Measurements from ENCODE around the gene PRKCQ.
A peak's percentile ranks its signal among the peaks of the same experiment; 100 is the strongest.

PRKCQ gene

DNA sequence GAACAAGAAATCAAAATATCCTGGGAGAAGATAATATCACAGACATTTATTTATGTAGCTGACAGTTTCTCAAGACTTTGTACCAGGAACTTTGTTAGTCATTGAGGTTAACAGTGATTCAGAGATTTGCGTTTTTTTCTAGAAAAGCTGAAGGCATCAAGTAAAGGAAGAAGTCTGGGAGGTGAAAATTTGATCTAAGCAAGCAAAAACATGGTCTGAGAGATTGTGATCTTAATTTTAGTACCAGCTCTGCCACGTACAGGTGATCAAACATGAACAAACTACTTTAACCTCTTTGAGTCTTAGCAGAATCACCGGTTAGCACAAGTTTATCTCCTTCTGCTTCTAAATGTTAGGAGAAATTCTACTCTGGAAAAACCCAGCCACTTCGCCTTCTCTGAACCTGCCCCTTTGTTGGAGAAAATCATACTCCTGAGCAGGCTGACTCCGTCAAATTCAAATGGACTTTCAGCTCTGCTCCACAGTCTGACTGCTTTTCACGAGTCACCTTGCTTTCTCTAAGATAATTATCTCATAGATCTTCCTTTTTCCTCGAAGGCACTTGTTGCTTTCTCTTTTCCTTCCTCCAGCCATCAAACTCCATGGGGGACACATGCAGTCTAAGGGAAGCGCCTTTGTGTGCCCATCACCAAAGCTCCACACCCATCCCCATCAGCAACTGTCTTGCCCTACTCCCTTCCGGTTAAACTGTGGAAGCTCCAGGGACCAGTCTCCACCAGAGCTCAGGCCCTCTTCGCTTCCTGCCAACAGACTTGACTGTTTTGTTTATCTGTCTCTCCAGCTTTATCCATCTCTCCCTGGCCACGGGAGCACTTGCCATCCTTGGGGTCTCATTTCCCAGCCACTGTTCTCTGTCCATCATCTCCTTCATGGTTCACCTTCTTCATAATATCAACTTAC is 86.3 kb downstream of the PRKCQ start:
- DNase-seq (ENCODE audit: low read depth in 2 of 2), result peak; percentile 1 to 13
- H3K4me3 ChIP-seq (replicated peaks in 1 of 2; ENCODE audit: low read depth in 2 of 2, low read length in 2 of 2), result no peak overlapping the region

DNA sequence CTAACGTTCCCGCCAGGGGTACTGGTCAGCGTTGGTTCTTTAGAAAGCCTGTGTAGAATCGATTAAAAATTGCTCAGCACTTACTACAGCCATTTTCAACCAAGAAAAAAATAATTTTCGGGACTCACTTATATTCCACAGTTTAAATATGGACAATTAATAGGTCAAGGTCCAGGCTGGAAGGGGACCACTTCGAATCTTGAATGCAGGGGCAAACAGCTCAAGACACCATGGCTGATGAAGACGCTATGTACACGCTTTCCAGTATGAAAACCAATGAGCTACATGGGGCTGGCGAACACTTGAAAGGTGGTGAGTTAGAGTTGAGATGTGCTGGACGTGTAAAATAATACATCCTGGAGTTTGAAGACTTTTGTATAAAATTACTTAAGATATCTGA is 87.2 kb downstream of the PRKCQ start:
- H3K4me3 ChIP-seq (replicated peaks in 1 of 2; ENCODE audit: low read depth in 2 of 2, low read length in 2 of 2), result no peak overlapping the region
- no peak for DNase-seq (ENCODE audit: low read depth in 2 of 2)
- TF ChIP-seq, protein P1, sequence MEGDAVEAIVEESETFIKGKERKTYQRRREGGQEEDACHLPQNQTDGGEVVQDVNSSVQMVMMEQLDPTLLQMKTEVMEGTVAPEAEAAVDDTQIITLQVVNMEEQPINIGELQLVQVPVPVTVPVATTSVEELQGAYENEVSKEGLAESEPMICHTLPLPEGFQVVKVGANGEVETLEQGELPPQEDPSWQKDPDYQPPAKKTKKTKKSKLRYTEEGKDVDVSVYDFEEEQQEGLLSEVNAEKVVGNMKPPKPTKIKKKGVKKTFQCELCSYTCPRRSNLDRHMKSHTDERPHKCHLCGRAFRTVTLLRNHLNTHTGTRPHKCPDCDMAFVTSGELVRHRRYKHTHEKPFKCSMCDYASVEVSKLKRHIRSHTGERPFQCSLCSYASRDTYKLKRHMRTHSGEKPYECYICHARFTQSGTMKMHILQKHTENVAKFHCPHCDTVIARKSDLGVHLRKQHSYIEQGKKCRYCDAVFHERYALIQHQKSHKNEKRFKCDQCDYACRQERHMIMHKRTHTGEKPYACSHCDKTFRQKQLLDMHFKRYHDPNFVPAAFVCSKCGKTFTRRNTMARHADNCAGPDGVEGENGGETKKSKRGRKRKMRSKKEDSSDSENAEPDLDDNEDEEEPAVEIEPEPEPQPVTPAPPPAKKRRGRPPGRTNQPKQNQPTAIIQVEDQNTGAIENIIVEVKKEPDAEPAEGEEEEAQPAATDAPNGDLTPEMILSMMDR (IDR thresholded peaks at IDR 0.05; ENCODE audit: low read depth, low read length), result no peak

More for the DNA sequence above, 86.3 kb downstream of the PRKCQ start:
- TF ChIP-seq, protein P1 (IDR thresholded peaks at IDR 0.05; ENCODE audit: low read depth, low read length), result no peak

DNA sequence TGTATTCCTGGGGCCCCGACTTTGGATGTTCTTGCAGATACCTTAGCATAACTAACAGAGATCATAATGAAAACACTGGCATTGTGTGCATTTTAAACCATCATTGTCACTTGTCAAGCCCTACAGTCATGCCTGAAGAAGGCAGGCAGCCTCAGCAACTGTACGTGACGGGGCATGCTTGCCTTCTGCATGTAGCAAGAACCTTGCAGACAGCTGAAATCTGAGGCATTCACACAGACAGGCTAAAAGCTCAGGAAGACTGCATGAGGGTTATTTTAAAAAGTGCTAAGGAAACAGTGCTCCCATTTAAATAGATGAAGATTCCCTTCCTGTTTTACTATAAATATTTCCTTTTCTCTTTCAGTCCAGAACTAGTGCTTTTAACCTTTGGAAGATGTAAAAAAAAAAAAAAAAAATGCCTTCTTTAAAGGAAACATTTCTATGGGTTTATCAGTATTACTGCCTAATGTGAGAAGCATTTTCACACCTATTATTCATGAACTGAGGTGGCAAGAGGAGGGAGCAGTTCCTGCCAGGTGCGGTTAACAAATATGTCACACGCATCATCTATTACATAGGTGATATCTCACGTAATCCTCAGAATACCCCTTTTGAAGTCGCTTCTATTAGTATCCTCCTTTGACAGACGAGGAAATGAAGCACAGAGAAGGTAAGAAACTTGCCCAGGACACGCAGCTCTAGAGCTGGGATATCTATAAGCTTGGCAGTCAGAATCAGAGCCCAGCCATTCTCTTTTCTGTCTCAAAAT is 88.1 kb downstream of the PRKCQ start:
- DNase-seq (ENCODE audit: low read depth in 2 of 2), result no peak
- TF ChIP-seq, protein P1 (IDR thresholded peaks at IDR 0.05; ENCODE audit: low read depth, low read length), result no peak
- no peak overlapping the region for H3K4me3 ChIP-seq (replicated peaks in 1 of 2; ENCODE audit: low read depth in 2 of 2, low read length in 2 of 2)

DNA sequence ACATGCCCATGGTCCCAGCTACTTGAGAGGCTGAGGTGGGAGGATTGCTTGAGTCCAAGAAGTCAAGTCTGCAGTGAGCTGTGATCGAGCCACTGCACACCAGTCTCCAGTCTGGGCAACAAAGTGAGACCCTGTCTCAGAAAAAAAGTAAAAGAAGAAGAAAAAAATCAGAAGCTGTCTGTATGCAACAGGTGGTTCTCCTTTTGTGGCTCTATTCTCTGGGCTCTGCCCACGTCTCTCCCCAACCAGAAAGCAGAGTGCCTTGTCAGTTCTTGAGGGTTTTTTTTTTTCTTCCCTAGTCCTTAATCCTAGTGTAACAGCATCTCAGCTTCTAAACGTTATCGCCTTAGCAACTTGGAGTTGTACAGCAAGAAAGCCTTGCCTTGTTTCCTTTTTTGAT is 89.5 kb downstream of the PRKCQ start:
- no peak for DNase-seq (ENCODE audit: low read depth in 2 of 2)
- H3K4me3 ChIP-seq (replicated peaks in 1 of 2; ENCODE audit: low read depth in 2 of 2, low read length in 2 of 2), result no peak overlapping the region
- TF ChIP-seq, protein P1 (IDR thresholded peaks at IDR 0.05; ENCODE audit: low read depth, low read length), result no peak

DNA sequence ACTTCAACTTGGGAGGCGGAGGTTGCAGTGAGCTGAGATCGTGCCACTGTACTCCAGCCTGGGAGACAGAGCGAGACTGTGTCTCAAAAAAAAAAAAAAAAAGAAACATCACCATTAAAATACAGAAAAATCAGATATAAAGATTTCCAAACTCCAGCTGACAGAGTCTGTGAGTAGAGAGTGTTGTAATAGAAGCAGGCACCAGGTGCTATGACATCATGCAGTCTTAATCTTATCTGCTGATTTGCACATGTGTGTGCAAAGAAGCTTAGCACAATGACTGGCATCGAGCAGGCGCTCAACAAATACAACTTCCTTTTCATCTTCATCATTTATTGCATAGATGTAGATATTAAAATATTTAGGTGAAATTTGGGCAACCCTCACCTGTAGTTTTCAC is 92.2 kb downstream of the PRKCQ start:
- DNase-seq (ENCODE audit: low read depth in 2 of 2), result no peak
- H3K4me3 ChIP-seq (replicated peaks in 1 of 2; ENCODE audit: low read depth in 2 of 2, low read length in 2 of 2), result no peak overlapping the region
- TF ChIP-seq, protein P1 (IDR thresholded peaks at IDR 0.05; ENCODE audit: low read depth, low read length), result no peak

DNA sequence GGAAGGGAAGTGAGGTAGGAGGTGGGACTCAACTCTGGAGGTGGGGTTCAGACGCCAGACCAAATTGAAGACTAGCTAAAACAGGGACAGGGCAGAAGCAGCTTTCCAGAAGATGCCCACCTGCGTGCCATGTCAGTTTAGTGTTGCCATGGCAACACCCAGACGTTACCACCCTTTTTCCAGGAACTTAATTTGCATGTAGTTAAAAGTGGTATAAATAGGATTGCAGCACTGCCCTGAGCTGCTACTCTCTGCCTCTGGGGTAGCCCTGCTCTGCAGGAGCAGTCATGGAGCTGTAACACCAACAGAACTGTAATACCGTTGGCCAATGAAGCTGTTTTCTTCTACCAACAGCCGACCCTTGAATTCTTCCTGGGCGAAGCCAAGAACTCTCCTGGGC is 93.8 kb downstream of the PRKCQ start:
- TF ChIP-seq, protein P1 (IDR thresholded peaks at IDR 0.05; ENCODE audit: low read depth, low read length), result no peak
- H3K4me3 ChIP-seq (replicated peaks in 1 of 2; ENCODE audit: low read depth in 2 of 2, low read length in 2 of 2), result no peak overlapping the region
- DNase-seq (ENCODE audit: low read depth in 2 of 2), result no peak
